ENCODE measurements around the gene OSTN. TPM values are rescaled to one million over a fixed set of nuclear protein-coding genes. Genes with fewer than 3 reads are reported as not detected.

Gene OSTN
- polyA plus RNA-seq, 3 donors = not detected

DNA sequence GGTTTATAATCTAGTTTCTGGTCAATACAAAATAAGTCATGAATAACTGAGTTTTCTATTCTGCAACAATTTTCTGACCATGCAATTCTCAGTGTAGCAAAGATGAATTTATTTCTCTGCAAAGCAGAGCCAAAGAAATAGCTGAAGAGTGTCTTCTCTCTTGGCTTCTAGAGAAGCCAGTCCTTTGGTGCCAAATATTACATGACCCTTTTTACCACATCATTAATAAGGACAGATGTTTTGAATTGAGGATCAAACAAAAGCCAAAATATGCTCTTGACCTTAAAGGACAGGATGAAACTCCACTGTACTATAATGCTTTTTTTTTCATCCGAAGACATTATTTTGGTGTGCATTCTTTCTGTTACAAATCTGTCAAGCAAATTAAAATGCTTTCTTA is 40.2 kb upstream of the OSTN start:
- Histone ChIP-seq H3K9me3 (replicated peaks in 1 of 2; ENCODE audit: control insufficient read depth in 1 of 2, insufficient read depth in 1 of 2, low read length in 2 of 2) (peaks cover 5 to 13% of the 10 kb centered on the region in 2 donors), H4K20me1 (ENCODE audit: insufficient read depth, low read length) (no peaks in the 10 kb centered on the region), H3K4me2 (replicated peaks; ENCODE audit: extremely low read depth, low read length, poor library complexity, severe bottlenecking) (no peak overlapping the region), H3K4me3 (replicated peaks in 1 of 3; ENCODE audit: low read depth in 2 of 3, low read length in 3 of 3) (no peak overlapping the region), H3K27ac (ENCODE audit: low read depth in 1 of 2, low read length in 2 of 2) (no peak overlapping the region), H3K9ac (ENCODE audit: insufficient read depth, low read length, poor library complexity, severe bottlenecking) (no peak overlapping the region), H3K36me3 (replicated peaks in 1 of 2; ENCODE audit: control insufficient read depth in 1 of 2, insufficient read depth in 2 of 2, low read length in 2 of 2) (no peaks in the 10 kb centered on the region), H3K27me3 (ENCODE audit: control insufficient read depth in 2 of 2, insufficient read depth in 2 of 2, low read length in 2 of 2) (no peaks in the 10 kb centered on the region), H2AFZ (ENCODE audit: insufficient read depth, low read depth, low read length, poor library complexity, severe bottlenecking) (no peak overlapping the region), H3K4me1 (ENCODE audit: control insufficient read depth in 1 of 2, insufficient read depth in 2 of 2, low read length in 2 of 2) (no peaks in the 10 kb centered on the region), H3K79me2 (ENCODE audit: insufficient read depth, low read length) (no peaks in the 10 kb centered on the region)
- Mint-ChIP-seq H3K36me3 (no peaks in the 10 kb centered on the region), H3K9me3 (peaks cover 6 to 15% (median 8%) of the 10 kb centered on the region in 7 donors), H3K27me3 (ENCODE audit: low read depth in 3 of 3) (no peaks in the 10 kb centered on the region), H3K4me3 (no peak overlapping the region), H3K27ac (no peak overlapping the region), H3K4me1 (no peaks in the 10 kb centered on the region)
- TF ChIP-seq, protein P1, sequence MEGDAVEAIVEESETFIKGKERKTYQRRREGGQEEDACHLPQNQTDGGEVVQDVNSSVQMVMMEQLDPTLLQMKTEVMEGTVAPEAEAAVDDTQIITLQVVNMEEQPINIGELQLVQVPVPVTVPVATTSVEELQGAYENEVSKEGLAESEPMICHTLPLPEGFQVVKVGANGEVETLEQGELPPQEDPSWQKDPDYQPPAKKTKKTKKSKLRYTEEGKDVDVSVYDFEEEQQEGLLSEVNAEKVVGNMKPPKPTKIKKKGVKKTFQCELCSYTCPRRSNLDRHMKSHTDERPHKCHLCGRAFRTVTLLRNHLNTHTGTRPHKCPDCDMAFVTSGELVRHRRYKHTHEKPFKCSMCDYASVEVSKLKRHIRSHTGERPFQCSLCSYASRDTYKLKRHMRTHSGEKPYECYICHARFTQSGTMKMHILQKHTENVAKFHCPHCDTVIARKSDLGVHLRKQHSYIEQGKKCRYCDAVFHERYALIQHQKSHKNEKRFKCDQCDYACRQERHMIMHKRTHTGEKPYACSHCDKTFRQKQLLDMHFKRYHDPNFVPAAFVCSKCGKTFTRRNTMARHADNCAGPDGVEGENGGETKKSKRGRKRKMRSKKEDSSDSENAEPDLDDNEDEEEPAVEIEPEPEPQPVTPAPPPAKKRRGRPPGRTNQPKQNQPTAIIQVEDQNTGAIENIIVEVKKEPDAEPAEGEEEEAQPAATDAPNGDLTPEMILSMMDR (IDR thresholded peaks at IDR 0.05) = no peak
- no peak for DNase-seq
- WGBS (ENCODE audit: insufficient coverage) = no CpG with 5 or more reads among the region's 1 CpG
- intact Hi-C loops (cut with micrococcal nuclease) = no loop called here

GRCh38 chr3:191165802-191166201 is 33.2 kb upstream of the OSTN start:
- TF ChIP-seq, protein P1 (IDR thresholded peaks at IDR 0.05) = no peak
- peaks cover 0 to 3% (median 0%) of the 10 kb centered on the region in 7 donors for H3K9me3 Mint-ChIP-seq
- H3K36me3 Mint-ChIP-seq = no peaks in the 10 kb centered on the region
- no peaks in the 10 kb centered on the region for H3K4me1 Mint-ChIP-seq
- no peak overlapping the region for H3K9ac ChIP-seq (ENCODE audit: insufficient read depth, low read length, poor library complexity, severe bottlenecking)
- DNase-seq = no peak
- no peak overlapping the region for H3K27ac ChIP-seq (ENCODE audit: low read depth in 1 of 2, low read length in 2 of 2)
- H3K4me3 Mint-ChIP-seq = no peak overlapping the region
- no peaks in the 10 kb centered on the region for H3K36me3 ChIP-seq (replicated peaks in 1 of 2; ENCODE audit: control insufficient read depth in 1 of 2, insufficient read depth in 2 of 2, low read length in 2 of 2)
- H2AFZ ChIP-seq (ENCODE audit: insufficient read depth, low read depth, low read length, poor library complexity, severe bottlenecking) = no peak overlapping the region
- no peaks in the 10 kb centered on the region for H3K4me1 ChIP-seq (ENCODE audit: control insufficient read depth in 1 of 2, insufficient read depth in 2 of 2, low read length in 2 of 2)
- no peak overlapping the region for H3K27ac Mint-ChIP-seq
- no peaks in the 10 kb centered on the region for H3K9me3 ChIP-seq (replicated peaks in 1 of 2; ENCODE audit: control insufficient read depth in 1 of 2, insufficient read depth in 1 of 2, low read length in 2 of 2)
- H4K20me1 ChIP-seq (ENCODE audit: insufficient read depth, low read length) = no peaks in the 10 kb centered on the region
- intact Hi-C loops (cut with micrococcal nuclease) = no loop called here
- WGBS (ENCODE audit: insufficient coverage) = no CpG with 5 or more reads among the region's 1 CpG
- no peak overlapping the region for H3K4me2 ChIP-seq (replicated peaks; ENCODE audit: extremely low read depth, low read length, poor library complexity, severe bottlenecking)
- H3K27me3 ChIP-seq (ENCODE audit: control insufficient read depth in 2 of 2, insufficient read depth in 2 of 2, low read length in 2 of 2) = no peaks in the 10 kb centered on the region
- no peaks in the 10 kb centered on the region for H3K27me3 Mint-ChIP-seq (ENCODE audit: low read depth in 3 of 3)
- no peaks in the 10 kb centered on the region for H3K79me2 ChIP-seq (ENCODE audit: insufficient read depth, low read length)
- H3K4me3 ChIP-seq (replicated peaks in 1 of 3; ENCODE audit: low read depth in 2 of 3, low read length in 3 of 3) = no peak overlapping the region

Data from CD14-positive monocyte (primary cell).